ENCODE results near the gene FAM131C. TPM values are rescaled to one million over a fixed set of nuclear protein-coding genes. Genes with fewer than 3 reads are reported as not detected.

FAM131C gene
- total RNA-seq, 1 donor from 2014 or later = 0.82 TPM

- no peak for DNase-seq (ENCODE audit: extremely low read depth, low read depth, low spot score)
Observed at GRCh38 chr1:16018308-16018707, 55.1 kb downstream of the FAM131C start.

- no peak for DNase-seq (ENCODE audit: extremely low read depth, low read depth, low spot score)
Observed at GRCh38 chr1:16017461-16018303, 55.8 kb downstream of the FAM131C start, which contains the start of gene HSPB7. TSS of gene HSPB7 (minus strand) at chr1:16018043. CDS start at chr1:16017963, 80 bp downstream.

GRCh38 chr1:16017076-16017460 is 56.4 kb downstream of the FAM131C start:
- DNase-seq (ENCODE audit: extremely low read depth, low read depth, low spot score) = no peak

- DNase-seq (ENCODE audit: extremely low read depth, low read depth, low spot score) = no peak
Observed at GRCh38 chr1:16015960-16016901, 57.2 kb downstream of the FAM131C start.

GRCh38 chr1:16015491-16015890 is 58.0 kb downstream of the FAM131C start:
- DNase-seq (ENCODE audit: extremely low read depth, low read depth, low spot score) = no peak

- no peak for DNase-seq (ENCODE audit: extremely low read depth, low read depth, low spot score)
Observed at GRCh38 chr1:16014509-16015482, 58.7 kb downstream of the FAM131C start.

GRCh38 chr1:16013908-16014258 is 59.6 kb downstream of the FAM131C start:
- no peak for DNase-seq (ENCODE audit: extremely low read depth, low read depth, low spot score)

GRCh38 chr1:16013220-16013907 is 60.1 kb downstream of the FAM131C start:
- DNase-seq (ENCODE audit: extremely low read depth, low read depth, low spot score) = no peak

GRCh38 chr1:16012590-16013219 is 60.7 kb downstream of the FAM131C start:
- DNase-seq (ENCODE audit: extremely low read depth, low read depth, low spot score) = no peak

- no peak for DNase-seq (ENCODE audit: extremely low read depth, low read depth, low spot score)
Observed at GRCh38 chr1:16011936-16012589, 61.4 kb downstream of the FAM131C start.

GRCh38 chr1:16010837-16011236 is 62.6 kb downstream of the FAM131C start:
- no peak for DNase-seq (ENCODE audit: extremely low read depth, low read depth, low spot score)

- DNase-seq (ENCODE audit: extremely low read depth, low read depth, low spot score) = no peak
Observed at GRCh38 chr1:16009678-16010077, 63.8 kb downstream of the FAM131C start.

GRCh38 chr1:16009030-16009460 is 64.4 kb downstream of the FAM131C start:
- no peak for DNase-seq (ENCODE audit: extremely low read depth, low read depth, low spot score)

Other genes with a start within 250 kb of the FAM131C start
- gene SPEN, start 225.9 kb downstream of the FAM131C start, total RNA-seq = 25.8 and 36.8 TPM in 2 replicates
- gene ZBTB17, start 97.5 kb downstream of the FAM131C start, total RNA-seq = 27.6 and 35.6 TPM in 2 replicates
- 0.15 TPM in 1 of 2 replicates, not detected in the other for gene SRARP, start 69.4 kb downstream of the FAM131C start, total RNA-seq
- not detected in 2 replicates for gene HSPB7, start 55.6 kb downstream of the FAM131C start, total RNA-seq
- gene CLCNKA, start 51.6 kb downstream of the FAM131C start, total RNA-seq = not detected in 2 replicates
- gene CLCNKB, start 29.9 kb downstream of the FAM131C start, total RNA-seq = not detected in 2 replicates
- 155 and 197 TPM in 2 replicates for gene EPHA2, start 82.4 kb upstream of the FAM131C start, total RNA-seq
- 2.6 and 3.7 TPM in 2 replicates for gene ARHGEF19, start 139.0 kb upstream of the FAM131C start, total RNA-seq
- 2.7 and 4.1 TPM in 2 replicates for gene CPLANE2, start 163.5 kb upstream of the FAM131C start, total RNA-seq

Data from glomerular endothelial cell (primary cell).